Measurements from ENCODE around the gene FAM169A. TPM values are rescaled to one million over a fixed set of nuclear protein-coding genes. Genes with fewer than 3 reads are reported as not detected.
"Not testable (repeated sequence)": the region's sequence is repeated elsewhere in the genome, so short reads cannot be mapped to it uniquely, and the experiment has no call there.

The FAM169A gene
- total RNA-seq, 1 experiment from 2014 or later, result 18.5 TPM

- DNase-seq (ENCODE audit: extremely low read depth, low read depth), result no peak
These were observed 55.3 kb downstream of the FAM169A start for GRCh38 chr5:74810915-74811314.

- no peak for DNase-seq (ENCODE audit: extremely low read depth, low read depth)
These were observed 64.2 kb downstream of the FAM169A start for GRCh38 chr5:74801941-74802340.

GRCh38 chr5:74801197-74801596 lies 65.0 kb downstream of the FAM169A start:
- DNase-seq (ENCODE audit: extremely low read depth, low read depth), result no peak

GRCh38 chr5:74798977-74799911 lies 66.9 kb downstream of the FAM169A start:
- DNase-seq (ENCODE audit: extremely low read depth, low read depth), result no peak

GRCh38 chr5:74791669-74792068 lies 74.5 kb downstream of the FAM169A start:
- DNase-seq (ENCODE audit: extremely low read depth, low read depth), result not testable (repeated sequence)

GRCh38 chr5:74787424-74787823 lies 78.8 kb downstream of the FAM169A start:
- no peak for DNase-seq (ENCODE audit: extremely low read depth, low read depth)

GRCh38 chr5:74786851-74787250 lies 79.3 kb downstream of the FAM169A start:
- no peak for DNase-seq (ENCODE audit: extremely low read depth, low read depth)

- DNase-seq (ENCODE audit: extremely low read depth, low read depth), result no peak
These were observed 87.6 kb downstream of the FAM169A start for GRCh38 chr5:74778609-74779008.

GRCh38 chr5:74772359-74772758 lies 93.8 kb downstream of the FAM169A start:
- DNase-seq (ENCODE audit: extremely low read depth, low read depth), result no peak

- no peak for DNase-seq (ENCODE audit: extremely low read depth, low read depth)
These were observed 98.6 kb downstream of the FAM169A start for GRCh38 chr5:74767579-74767913.

GRCh38 chr5:74766849-74767578 lies 99.2 kb downstream of the FAM169A start, which contains the start of the genes GFM2 and NSA2:
Gene GFM2 (minus strand): TSS chr5:74767117. CDS start chr5:74763742, 3,375 bp downstream.
Gene NSA2 (plus strand): TSS chr5:74767249. CDS start chr5:74767361, 112 bp downstream.
- peak; percentile 89 for DNase-seq (ENCODE audit: extremely low read depth, low read depth)

- DNase-seq (ENCODE audit: extremely low read depth, low read depth), result peak; percentile 34
These were observed 99.8 kb downstream of the FAM169A start for GRCh38 chr5:74766418-74766848.

GRCh38 chr5:74765929-74766328 lies 100.3 kb downstream of the FAM169A start:
- no peak for DNase-seq (ENCODE audit: extremely low read depth, low read depth)

GRCh38 chr5:74765201-74765600 lies 101.0 kb downstream of the FAM169A start:
- DNase-seq (ENCODE audit: extremely low read depth, low read depth), result no peak

- DNase-seq (ENCODE audit: extremely low read depth, low read depth), result no peak
These were observed 102.7 kb downstream of the FAM169A start for GRCh38 chr5:74763504-74763903.

GRCh38 chr5:74762599-74762998 lies 103.6 kb downstream of the FAM169A start:
- DNase-seq (ENCODE audit: extremely low read depth, low read depth), result peak; percentile 45

- DNase-seq (ENCODE audit: extremely low read depth, low read depth), result no peak
These were observed 104.9 kb downstream of the FAM169A start for GRCh38 chr5:74761241-74761640.

- not testable (repeated sequence) for DNase-seq (ENCODE audit: extremely low read depth, low read depth)
These were observed 117.4 kb downstream of the FAM169A start for GRCh38 chr5:74748742-74749141.

GRCh38 chr5:74738406-74738805 lies 127.8 kb downstream of the FAM169A start:
- no peak for DNase-seq (ENCODE audit: extremely low read depth, low read depth)

GRCh38 chr5:74736759-74737158 lies 129.4 kb downstream of the FAM169A start:
- DNase-seq (ENCODE audit: extremely low read depth, low read depth), result no peak

Data from NCI-H460 (cell line).